A549 treated with RU486 at 1 μM for 4 hours (cell line): Measurements from ENCODE around the gene DYNLL1. TPM values are rescaled to one million over a fixed set of nuclear protein-coding genes. Genes with fewer than 3 reads are reported as not detected.

Source experiments
- total RNA-seq: library from RNA; stranded (reverse); fragments of 200-300 nt; extraction: Qiagen RNA extraction; gene quantifications from 5 replicates; pipeline ENCODE4 v1.2.3, GENCODE V29; 2022; ENCODE audit warnings: low read depth

DYNLL1 gene
- 587 to 709 TPM (median 639 TPM) in 5 replicates for total RNA-seq

DNA sequence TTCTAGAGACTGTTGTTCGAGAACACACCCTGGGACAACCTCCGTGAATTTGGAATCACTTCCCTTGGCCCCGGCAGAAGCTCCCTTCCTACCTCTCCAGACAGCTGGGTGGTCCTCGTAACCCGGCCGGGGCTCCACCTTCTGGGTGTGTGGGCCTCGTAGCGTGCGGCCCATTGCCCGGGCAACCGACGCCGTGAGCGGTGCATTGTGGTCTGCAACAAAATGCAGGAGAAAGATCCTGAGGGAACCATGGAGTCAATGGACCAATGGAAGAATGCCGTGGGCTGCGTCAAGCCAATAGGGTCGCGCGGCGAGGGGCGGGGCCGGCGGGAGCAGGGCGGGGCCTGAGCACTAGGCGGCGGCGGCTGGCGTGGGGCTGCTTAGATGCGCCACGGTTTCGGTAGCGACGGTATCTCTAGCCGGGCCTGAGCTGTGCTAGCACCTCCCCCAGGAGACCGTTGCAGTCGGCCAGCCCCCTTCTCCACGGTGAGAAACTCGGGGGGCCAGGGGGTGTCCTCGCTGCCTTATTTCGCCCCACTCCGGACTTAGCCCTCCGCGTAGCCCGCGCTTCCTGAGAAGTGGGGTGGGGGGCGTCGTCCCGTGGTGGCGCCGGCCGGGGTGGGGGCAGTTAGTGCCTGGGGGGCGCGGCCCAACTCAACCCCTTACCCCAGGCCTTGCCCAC, at the start of gene DYNLL1:
Gene DYNLL1, plus strand, starts transcription at position 383 of the 682 bp plus-strand sequence. CDS start 309 bp downstream, outside the sequence.

GRCh38 chr12:120469450-120470149, 26.3 kb upstream of the DYNLL1 start, which contains the start of gene SRSF9:
Gene SRSF9 (minus strand): TSS chr12:120469748. CDS start chr12:120469609, 139 bp downstream.

DNA sequence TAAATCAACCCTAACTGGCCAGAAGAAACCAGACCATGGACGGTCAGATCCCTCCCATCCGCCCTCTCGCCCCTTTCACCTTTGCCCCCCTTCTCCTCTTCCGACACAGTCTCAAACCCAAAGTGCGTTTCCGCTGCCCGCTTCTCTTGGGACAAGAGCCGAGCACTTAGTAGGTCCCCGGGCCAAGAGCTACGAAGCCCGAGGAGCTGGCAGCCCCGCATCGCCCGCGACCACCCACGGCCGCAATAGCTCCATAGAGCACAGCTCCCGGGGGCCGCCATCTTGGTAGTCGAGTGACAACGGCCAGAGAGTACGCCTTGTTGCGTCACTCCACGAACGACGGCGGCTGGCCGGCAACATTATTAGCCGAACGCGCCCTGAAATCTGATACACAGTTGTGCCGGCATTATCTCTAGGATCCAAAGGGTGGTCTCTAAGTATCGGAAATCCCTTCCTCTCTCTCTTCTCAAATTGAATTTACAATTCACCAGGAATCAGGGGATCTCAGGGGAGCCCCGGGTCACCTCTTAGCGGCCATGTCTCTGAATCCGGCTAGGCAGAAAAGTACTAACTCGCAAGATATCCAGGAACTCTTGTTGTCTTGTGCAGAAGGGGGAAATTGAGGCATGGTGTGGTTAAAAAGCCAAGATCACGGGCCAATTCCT, 33.1 kb downstream of the DYNLL1 start, which contains the start of gene COQ5:
Gene COQ5, minus strand, starts transcription at position 298 of the 665 bp plus-strand sequence. Its CDS starts 17 bp downstream, at position 281.

DNA sequence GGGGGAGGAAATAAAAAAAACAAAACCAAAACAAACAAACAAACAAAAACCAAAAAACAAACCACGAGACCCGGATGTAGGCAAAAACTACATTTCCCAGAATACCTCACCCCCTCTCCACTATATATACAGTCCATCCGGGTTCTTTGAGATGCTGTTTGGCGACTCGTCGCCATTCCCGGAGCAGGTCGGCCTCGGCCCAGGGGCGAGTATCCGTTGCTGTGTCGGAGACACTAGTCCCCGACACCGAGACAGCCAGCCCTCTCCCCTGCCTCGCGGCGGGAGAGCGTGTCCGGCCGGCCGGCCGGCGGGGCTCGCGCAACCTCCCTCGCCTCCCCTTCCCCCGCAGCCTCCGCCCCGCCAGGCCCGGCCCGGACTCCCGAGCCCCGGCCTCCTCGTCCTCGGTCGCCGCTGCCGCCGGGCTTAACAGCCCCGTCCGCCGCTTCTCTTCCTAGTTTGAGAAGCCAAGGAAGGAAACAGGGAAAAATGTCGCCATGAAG, 38.3 kb downstream of the DYNLL1 start, which contains the start of gene RNF10:
Gene RNF10, plus strand, starts transcription at position 154 of the 500 bp plus-strand sequence. CDS start 456 bp downstream, outside the sequence.

Other genes with a start within 250 kb of the DYNLL1 start
- 153 to 186 TPM (median 160 TPM) in 5 replicates for gene PXN, start 230.4 kb upstream of the DYNLL1 start, total RNA-seq
- gene RNU4-2, start 204.2 kb upstream of the DYNLL1 start, total RNA-seq: 9.9 TPM in 1 of 5 replicates, not detected in the others
- gene RNU4-1, start 202.9 kb upstream of the DYNLL1 start, total RNA-seq: not detected in 5 replicates
- 0.49 to 0.99 TPM (median 0.80 TPM) in 5 replicates for gene SIRT4, start 193.8 kb upstream of the DYNLL1 start, total RNA-seq
- gene PLA2G1B, start 168.3 kb upstream of the DYNLL1 start, total RNA-seq: not detected in 5 replicates
- 0.59 to 1.6 TPM (median 1.4 TPM) in 5 replicates for gene MSI1, start 126.9 kb upstream of the DYNLL1 start, total RNA-seq
- gene COX6A1, start 58.0 kb upstream of the DYNLL1 start, total RNA-seq: 693 to 941 TPM (median 821 TPM) in 5 replicates
- gene TRIAP1, start 49.7 kb upstream of the DYNLL1 start, total RNA-seq: 68.9 to 80.8 TPM (median 75.7 TPM) in 5 replicates
- 21.4 to 28.1 TPM (median 24.7 TPM) in 5 replicates for gene GATC, start 49.7 kb upstream of the DYNLL1 start, total RNA-seq
- 185 to 248 TPM (median 226 TPM) in 5 replicates for gene SRSF9, start 26.4 kb upstream of the DYNLL1 start, total RNA-seq
- gene COQ5, start 33.0 kb downstream of the DYNLL1 start, total RNA-seq: 26.4 to 31.3 TPM (median 27.1 TPM) in 5 replicates
- gene RNF10, start 38.2 kb downstream of the DYNLL1 start, total RNA-seq: 101 to 111 TPM (median 104 TPM) in 5 replicates
- 49.2 to 60.3 TPM (median 54.4 TPM) in 5 replicates for gene POP5, start 85.3 kb downstream of the DYNLL1 start, total RNA-seq
- 0.15 to 0.23 TPM (median 0.21 TPM) in 3 of 5 replicates, not detected in the others for gene CABP1, start 144.5 kb downstream of the DYNLL1 start, total RNA-seq
- gene MLEC, start 191.0 kb downstream of the DYNLL1 start, total RNA-seq: 70.0 to 100 TPM (median 96.2 TPM) in 5 replicates
- 21.9 to 30.7 TPM (median 26.6 TPM) in 5 replicates for gene UNC119B, start 214.3 kb downstream of the DYNLL1 start, total RNA-seq
- 8.2 to 12.9 TPM (median 10.9 TPM) in 5 replicates for gene ACADS, start 229.7 kb downstream of the DYNLL1 start, total RNA-seq